GM23338 (cell line): Measurements from ENCODE around the gene RAB22A. TPM values are rescaled to one million over a fixed set of nuclear protein-coding genes. Genes with fewer than 3 reads are reported as not detected.

Experiments
- ATAC-seq: fragments of 200-7000 bp; cut with Tn5 transposase; 3 replicates; pipeline ENCODE4 v1.9.1; 2020
- DNase-seq: peaks from one replicate; pipeline ENCODE4 v3.0.0-alpha.2; 2015; ENCODE audit warnings: low spot score
- H2AFZ ChIP-seq: fragments of 200-600 bp; sonication (generic); 2 replicates; pipeline ENCODE4 v1.8.0; 2016; ENCODE audit warnings: antibody characterized with exemption, mild to moderate bottlenecking, moderate library complexity
- H3F3A ChIP-seq: fragments of 200-600 bp; sonication (generic); replicated peaks from 2 replicates; pipeline ENCODE4 v1.8.0; 2017; ENCODE audit warnings: antibody characterized with exemption, mixed run types, low read depth
- H3K27ac ChIP-seq: fragments of 200-600 bp; sonication (generic); 2 replicates; pipeline ENCODE4 v1.6.1; 2016; ENCODE audit warnings: low read depth
- H3K27me3 ChIP-seq: fragments of 200-600 bp; sonication (generic); 2 replicates; pipeline ENCODE4 v1.8.0; 2016; ENCODE audit warnings: mild to moderate bottlenecking, mixed run types, moderate library complexity; ENCODE audit not compliant: insufficient read depth
- H3K36me3 ChIP-seq: fragments of 200-600 bp; sonication (generic); 2 replicates; pipeline ENCODE4 v1.8.0; 2016; ENCODE audit warnings: mild to moderate bottlenecking; ENCODE audit not compliant: insufficient read depth
- H3K4me1 ChIP-seq: fragments of 200-600 bp; sonication (generic); 2 replicates; pipeline ENCODE4 v1.8.0; 2016; ENCODE audit warnings: mild to moderate bottlenecking, moderate library complexity; ENCODE audit not compliant: insufficient read depth
- H3K4me2 ChIP-seq: fragments of 200-600 bp; sonication (generic); 2 replicates; pipeline ENCODE4 v1.7.1; 2017; ENCODE audit warnings: mixed run types
- H3K4me3 ChIP-seq: fragments of 200-600 bp; sonication (generic); 2 replicates; pipeline ENCODE4 v1.6.1; 2016; ENCODE audit warnings: mixed run types
- H3K79me2 ChIP-seq: fragments of 200-600 bp; sonication (generic); replicated peaks from 2 replicates; pipeline ENCODE4 v1.8.0; 2017; ENCODE audit warnings: mild to moderate bottlenecking; ENCODE audit not compliant: insufficient read depth
- H3K9me2 ChIP-seq: fragments of 200-600 bp; sonication (generic); 2 replicates; pipeline ENCODE4 v1.8.0; 2017; ENCODE audit not compliant: insufficient read depth
- H4K20me1 ChIP-seq: fragments of 200-600 bp; sonication (generic); replicated peaks from 2 replicates; pipeline ENCODE4 v1.8.0; 2017; ENCODE audit warnings: mild to moderate bottlenecking; ENCODE audit not compliant: insufficient read depth
- H3K27ac Mint-ChIP-seq: 2 replicates; pipeline ENCODE4 v1.8.0; 2020; ENCODE audit warnings: inconsistent platforms, mild to moderate bottlenecking, moderate library complexity, mixed read lengths
- H3K27me3 Mint-ChIP-seq: 3 replicates; pipeline ENCODE4 v1.8.0; 2022; ENCODE audit warnings: low read depth, mild to moderate bottlenecking, moderate library complexity, mixed read lengths, inconsistent platforms; ENCODE audit not compliant: insufficient read depth, poor library complexity
- H3K36me3 Mint-ChIP-seq: 3 replicates; pipeline ENCODE4 v1.8.0; 2021; ENCODE audit warnings: low read depth, mild to moderate bottlenecking, inconsistent platforms, moderate library complexity, mixed read lengths
- H3K4me1 Mint-ChIP-seq: 3 replicates; pipeline ENCODE4 v1.8.0; 2020; ENCODE audit warnings: mild to moderate bottlenecking, inconsistent platforms, mixed read lengths
- H3K4me3 Mint-ChIP-seq: 3 replicates; pipeline ENCODE4 v1.8.0; 2021; ENCODE audit warnings: moderate library complexity, mild to moderate bottlenecking, inconsistent platforms, mixed read lengths
- H3K9me3 Mint-ChIP-seq: 3 replicates; pipeline ENCODE4 v1.8.0; 2020; ENCODE audit warnings: moderate library complexity, mild to moderate bottlenecking, inconsistent platforms, mixed read lengths
- ETS1 ChIP-seq: IDR thresholded peaks from 2 replicates; pipeline ENCODE4 v1.6.1; 2016; ENCODE audit warnings: antibody characterized with exemption
- EZH2 ChIP-seq: fragments of 200-600 bp; sonication (generic); IDR thresholded peaks from one replicate; pipeline ENCODE4 v1.8.0; 2017; ENCODE audit warnings: antibody characterized with exemption, mild to moderate bottlenecking, low read depth; ENCODE audit not compliant: unreplicated experiment
- EZH2phosphoT487 ChIP-seq: fragments of 200-600 bp; sonication (generic); IDR thresholded peaks from one replicate; pipeline ENCODE4 v1.8.1; 2018; ENCODE audit warnings: antibody characterized with exemption; ENCODE audit not compliant: unreplicated experiment
- JUNB ChIP-seq: IDR thresholded peaks from one replicate; pipeline ENCODE4 v1.6.1; 2016; ENCODE audit warnings: antibody characterized with exemption; ENCODE audit not compliant: unreplicated experiment
- NANOG ChIP-seq: IDR thresholded peaks from 2 replicates; pipeline ENCODE4 v1.6.1; 2016; ENCODE audit warnings: antibody characterized with exemption, borderline replicate concordance
- POLR2AphosphoS5 ChIP-seq: IDR thresholded peaks from 2 replicates; pipeline ENCODE4 v1.6.1; 2016; ENCODE audit warnings: antibody characterized with exemption, low read depth
- STAT1 ChIP-seq: IDR thresholded peaks from one replicate; pipeline ENCODE4 v1.6.1; 2016; ENCODE audit warnings: antibody characterized with exemption; ENCODE audit not compliant: unreplicated experiment
- ZNF114 ChIP-seq: fragments of 250-450 bp; sonication (Bioruptor Pico); IDR thresholded peaks from 2 replicates; pipeline ENCODE4 v1.5.0; 2020; ENCODE audit warnings: mild to moderate bottlenecking, moderate library complexity
- ZNF331 ChIP-seq: fragments of 250-450 bp; sonication (Bioruptor Pico); IDR thresholded peaks from 2 replicates; pipeline ENCODE4 v1.5.0; 2020; ENCODE audit warnings: low read depth, mild to moderate bottlenecking, moderate library complexity
- ZNF462 ChIP-seq: fragments of 250-450 bp; sonication (Bioruptor Pico); IDR thresholded peaks from 2 replicates; pipeline ENCODE4 v1.5.0; 2020; ENCODE audit warnings: mild to moderate bottlenecking, moderate library complexity
- polyA plus RNA-seq: library from polyadenylated mRNA; unstranded; fragments of >200 nt; fragmentation: Nextera tagmentation; extraction: Ambion mirVana; gene quantifications from 2 replicates; pipeline ENCODE4 v1.2.1, GENCODE V29; 2016
- total RNA-seq: library from RNA; depleted of rRNA; stranded (reverse); fragments of >200 nt; shearing (Covaris generic); gene quantifications from 2 replicates; pipeline ENCODE4 v1.2.3, GENCODE V29; 2014
- TF ChIP-seq, protein P1 (sequence below): IDR thresholded peaks from one replicate; pipeline ENCODE4 v1.6.1; 2018; ENCODE audit warnings: antibody characterized with exemption; ENCODE audit not compliant: unreplicated experiment

Gene RAB22A
- total and polyA plus RNA-seq, 2 experiments from 2014 or later = 3.3 to 6.8 TPM

DNA sequence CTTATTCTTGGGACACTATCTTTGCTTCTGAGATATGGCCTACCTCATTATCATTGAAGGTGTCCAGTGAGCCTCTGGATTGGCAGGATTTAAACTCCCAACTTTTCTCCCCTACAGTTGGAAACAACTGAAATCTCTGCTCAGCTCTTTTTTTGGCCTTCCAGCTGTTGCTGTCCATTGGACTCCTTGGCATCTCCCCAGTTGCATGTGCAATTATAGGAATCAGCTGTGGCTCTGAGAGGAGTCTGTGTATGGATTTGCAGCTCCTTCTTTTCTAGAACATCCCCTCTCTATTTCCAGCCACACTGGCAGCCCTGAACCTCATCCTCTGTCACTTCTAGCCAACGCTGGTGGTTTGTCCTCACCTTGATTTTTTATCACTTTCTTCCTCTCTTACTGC, 21.2 kb downstream of the RAB22A start:
- no peaks in the 10 kb centered on the region for H3K36me3 ChIP-seq
- DNase-seq = no peak
- Mint-ChIP-seq H3K4me3 (no peak overlapping the region), H3K27me3 (no peaks in the 10 kb centered on the region), H3K9me3 (no peaks in the 10 kb centered on the region), H3K4me1 (peaks cover 15% of the 10 kb centered on the region), H3K36me3 (no peaks in the 10 kb centered on the region), H3K27ac (no peak overlapping the region)
- peaks cover 4% of the 10 kb centered on the region; the same call in 1 of the 2 replicates for H4K20me1 ChIP-seq
- TF ChIP-seq ZNF462 (no peak), EZH2 (no peak), POLR2AphosphoS5 (no peak), ZNF331 (CRISPR knock-in tag) (no peak), STAT1 (no peak), ZNF114 (no peak), ETS1 (no peak), JUNB (no peak), NANOG (no peak), EZH2phosphoT487 (no peak)
- TF ChIP-seq, protein P1, sequence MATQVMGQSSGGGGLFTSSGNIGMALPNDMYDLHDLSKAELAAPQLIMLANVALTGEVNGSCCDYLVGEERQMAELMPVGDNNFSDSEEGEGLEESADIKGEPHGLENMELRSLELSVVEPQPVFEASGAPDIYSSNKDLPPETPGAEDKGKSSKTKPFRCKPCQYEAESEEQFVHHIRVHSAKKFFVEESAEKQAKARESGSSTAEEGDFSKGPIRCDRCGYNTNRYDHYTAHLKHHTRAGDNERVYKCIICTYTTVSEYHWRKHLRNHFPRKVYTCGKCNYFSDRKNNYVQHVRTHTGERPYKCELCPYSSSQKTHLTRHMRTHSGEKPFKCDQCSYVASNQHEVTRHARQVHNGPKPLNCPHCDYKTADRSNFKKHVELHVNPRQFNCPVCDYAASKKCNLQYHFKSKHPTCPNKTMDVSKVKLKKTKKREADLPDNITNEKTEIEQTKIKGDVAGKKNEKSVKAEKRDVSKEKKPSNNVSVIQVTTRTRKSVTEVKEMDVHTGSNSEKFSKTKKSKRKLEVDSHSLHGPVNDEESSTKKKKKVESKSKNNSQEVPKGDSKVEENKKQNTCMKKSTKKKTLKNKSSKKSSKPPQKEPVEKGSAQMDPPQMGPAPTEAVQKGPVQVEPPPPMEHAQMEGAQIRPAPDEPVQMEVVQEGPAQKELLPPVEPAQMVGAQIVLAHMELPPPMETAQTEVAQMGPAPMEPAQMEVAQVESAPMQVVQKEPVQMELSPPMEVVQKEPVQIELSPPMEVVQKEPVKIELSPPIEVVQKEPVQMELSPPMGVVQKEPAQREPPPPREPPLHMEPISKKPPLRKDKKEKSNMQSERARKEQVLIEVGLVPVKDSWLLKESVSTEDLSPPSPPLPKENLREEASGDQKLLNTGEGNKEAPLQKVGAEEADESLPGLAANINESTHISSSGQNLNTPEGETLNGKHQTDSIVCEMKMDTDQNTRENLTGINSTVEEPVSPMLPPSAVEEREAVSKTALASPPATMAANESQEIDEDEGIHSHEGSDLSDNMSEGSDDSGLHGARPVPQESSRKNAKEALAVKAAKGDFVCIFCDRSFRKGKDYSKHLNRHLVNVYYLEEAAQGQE = no peak
- no peaks in the 10 kb centered on the region for H3K27me3 ChIP-seq
- H3K9me2 ChIP-seq = no peaks in the 10 kb centered on the region
- peaks cover 7% of the 10 kb centered on the region; the same call in 1 of the 2 replicates for H3K4me1 ChIP-seq
- 0 out of 2 replicates have a peak, but pooled peaks cover 3% of the 10 kb centered on the region for H3F3A ChIP-seq
- H3K4me2 ChIP-seq = no peak overlapping the region
- no peak for ATAC-seq
- no peak overlapping the region for H2AFZ ChIP-seq
- H3K4me3 ChIP-seq = no peak overlapping the region
- no peak overlapping the region for H3K27ac ChIP-seq
- H3K79me2 ChIP-seq = peaks cover 62% of the 10 kb centered on the region
